Upper lobe of right lung (tissue), 1 donor: ENCODE data around the gene SIRT2. TPM values are rescaled to one million over a fixed set of nuclear protein-coding genes. Genes with fewer than 3 reads are reported as not detected.

Experiments used
- ATAC-seq: fragments of 200-7000 bp; cut with Tn5 transposase; one replicate; pipeline ENCODE4 v1.9.1; 2020; ENCODE audit warnings: mild to moderate bottlenecking, moderate library complexity
- DNase-seq: peaks from one replicate; pipeline ENCODE4 v3.0.0-alpha.2; 2020
- H3K27ac ChIP-seq: fragments of 200-600 bp; one replicate; pipeline ENCODE4 v1.8.0; 2022
- H3K27me3 ChIP-seq: fragments of 200-600 bp; one replicate; pipeline ENCODE4 v1.8.0; 2022; ENCODE audit warnings: mild to moderate bottlenecking
- H3K36me3 ChIP-seq: fragments of 200-600 bp; one replicate; pipeline ENCODE4 v1.8.0; 2022
- H3K4me1 ChIP-seq: fragments of 200-600 bp; one replicate; pipeline ENCODE4 v1.8.0; 2022
- H3K4me3 ChIP-seq: fragments of 200-600 bp; one replicate; pipeline ENCODE4 v1.8.0; 2022; ENCODE audit warnings: mild to moderate bottlenecking
- H3K9me3 ChIP-seq: fragments of 200-600 bp; one replicate; pipeline ENCODE4 v1.8.0; 2022
- intact Hi-C: fragments of 100-400 bp; cut with DNase I; formaldehyde crosslinking; loops from one replicate; pipeline ENCODE4 v1.11.0; 2022
- total RNA-seq: library from RNA; stranded (reverse); fragmentation: NEBNext Ultra II Directional; extraction: Animal tissue kit (Norgen Biotek cat#: 25700); gene quantifications from one replicate; pipeline ENCODE4 v1.2.1, GENCODE V29; 2021
- TF ChIP-seq, protein P1 (sequence below): fragments of 200-600 bp; IDR thresholded peaks from one replicate; pipeline ENCODE4 v1.8.0; 2022; ENCODE audit warnings: antibody characterized with exemption
- donor health status: DM: no; HTN: yes; CAD: no; lungs with severe emphysema.

SIRT2 gene
- total RNA-seq, 1 donor from 2014 or later = 59.2 TPM

DNA sequence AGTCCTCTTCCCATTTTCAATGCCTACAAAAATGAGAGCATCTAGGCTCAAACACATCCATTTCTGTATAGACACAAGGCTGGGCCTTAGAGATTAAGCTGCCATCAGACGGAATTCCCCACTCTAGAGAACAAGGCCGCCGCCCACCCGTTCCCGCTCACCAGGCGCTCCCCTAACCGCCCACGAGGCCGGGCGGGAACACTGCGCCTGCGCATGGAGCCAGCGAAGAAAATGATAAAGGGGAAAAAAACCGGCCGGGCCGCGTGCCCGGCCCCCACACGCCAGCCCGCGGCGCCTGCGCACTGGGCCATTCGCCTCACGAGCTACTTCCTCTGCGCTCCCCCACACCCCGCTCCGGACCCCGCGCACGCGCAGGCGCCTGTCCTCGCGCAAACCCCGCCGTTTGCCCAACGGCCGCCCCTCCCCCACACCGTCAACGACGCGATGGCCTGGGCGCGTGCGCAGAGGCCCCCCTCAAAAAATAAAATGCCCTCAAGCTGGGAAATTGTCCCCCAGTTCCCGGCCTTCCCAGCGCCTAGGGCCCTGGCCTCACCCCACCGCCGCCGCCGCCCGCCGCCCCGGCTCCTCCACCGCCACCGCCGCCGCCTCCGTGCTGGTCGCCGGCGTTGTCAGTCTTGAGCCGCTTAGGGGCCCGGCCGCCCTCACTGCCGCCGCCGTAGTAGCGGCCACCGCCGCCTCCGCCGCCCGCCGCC, 50.1 kb downstream of the SIRT2 start:
- TF ChIP-seq, protein P1, sequence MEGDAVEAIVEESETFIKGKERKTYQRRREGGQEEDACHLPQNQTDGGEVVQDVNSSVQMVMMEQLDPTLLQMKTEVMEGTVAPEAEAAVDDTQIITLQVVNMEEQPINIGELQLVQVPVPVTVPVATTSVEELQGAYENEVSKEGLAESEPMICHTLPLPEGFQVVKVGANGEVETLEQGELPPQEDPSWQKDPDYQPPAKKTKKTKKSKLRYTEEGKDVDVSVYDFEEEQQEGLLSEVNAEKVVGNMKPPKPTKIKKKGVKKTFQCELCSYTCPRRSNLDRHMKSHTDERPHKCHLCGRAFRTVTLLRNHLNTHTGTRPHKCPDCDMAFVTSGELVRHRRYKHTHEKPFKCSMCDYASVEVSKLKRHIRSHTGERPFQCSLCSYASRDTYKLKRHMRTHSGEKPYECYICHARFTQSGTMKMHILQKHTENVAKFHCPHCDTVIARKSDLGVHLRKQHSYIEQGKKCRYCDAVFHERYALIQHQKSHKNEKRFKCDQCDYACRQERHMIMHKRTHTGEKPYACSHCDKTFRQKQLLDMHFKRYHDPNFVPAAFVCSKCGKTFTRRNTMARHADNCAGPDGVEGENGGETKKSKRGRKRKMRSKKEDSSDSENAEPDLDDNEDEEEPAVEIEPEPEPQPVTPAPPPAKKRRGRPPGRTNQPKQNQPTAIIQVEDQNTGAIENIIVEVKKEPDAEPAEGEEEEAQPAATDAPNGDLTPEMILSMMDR = no peak
- peak overlapping the region; percentile 73 for H3K4me3 ChIP-seq
- H3K27me3 ChIP-seq = no peaks in the 10 kb centered on the region
- intact Hi-C loops = no loop called here
- H3K27ac ChIP-seq = peak overlapping the region; percentile 99
- peaks cover 31% of the 10 kb centered on the region for H3K4me1 ChIP-seq
- no peaks in the 10 kb centered on the region for H3K9me3 ChIP-seq
- ATAC-seq = peak; percentile 59
- peaks cover 36% of the 10 kb centered on the region for H3K36me3 ChIP-seq
- peak; percentile 99 for DNase-seq

DNA sequence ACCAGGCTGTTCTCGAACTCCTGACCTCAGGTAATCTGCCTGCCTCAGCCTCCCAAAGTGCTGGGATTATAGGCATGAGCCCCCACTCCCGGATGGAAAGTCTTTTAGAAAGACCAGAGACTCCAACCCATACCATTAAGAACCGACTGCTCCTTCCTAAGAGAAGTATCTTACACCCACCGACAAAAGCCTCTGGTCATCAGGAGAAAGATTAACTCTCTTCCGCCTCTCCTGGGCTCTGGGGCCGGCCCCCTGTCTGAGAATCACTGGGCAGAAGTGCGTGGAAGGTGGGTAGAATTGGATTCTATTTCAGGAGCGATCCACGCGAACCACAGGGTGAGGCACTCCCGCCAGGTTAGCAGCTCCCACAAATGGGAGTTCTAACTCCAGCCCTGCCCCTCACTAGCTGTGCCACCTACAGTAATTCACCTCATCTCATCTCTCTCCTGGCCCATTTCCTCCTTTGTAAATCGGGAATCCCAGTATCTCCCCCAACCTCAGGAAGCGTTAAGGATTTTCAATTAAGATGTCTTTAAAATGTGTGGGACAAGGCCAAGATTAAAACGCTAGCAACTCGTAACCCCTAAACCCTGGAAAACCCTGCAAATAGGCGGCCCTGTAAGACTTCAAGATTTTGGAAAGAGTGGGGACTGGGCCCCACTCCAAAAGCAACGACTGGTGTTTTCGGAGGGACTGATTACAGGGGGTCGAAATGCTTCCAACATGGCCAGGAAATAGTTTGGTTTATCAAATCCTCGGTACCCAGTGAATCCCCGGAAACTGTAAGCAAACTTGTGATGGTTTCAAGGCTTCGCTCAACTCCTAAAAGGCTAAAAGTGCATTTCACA, 50.9 kb downstream of the SIRT2 start:
- intact Hi-C loops = no loop called here
- ATAC-seq = no peak
- H3K27me3 ChIP-seq = no peaks in the 10 kb centered on the region
- no peak for DNase-seq
- H3K9me3 ChIP-seq = no peaks in the 10 kb centered on the region
- TF ChIP-seq, protein P1 = no peak
- peak overlapping the region; percentile 73 for H3K4me3 ChIP-seq
- peaks cover 43% of the 10 kb centered on the region for H3K36me3 ChIP-seq
- peak overlapping the region; percentile 99 for H3K27ac ChIP-seq
- peaks cover 31% of the 10 kb centered on the region for H3K4me1 ChIP-seq

DNA sequence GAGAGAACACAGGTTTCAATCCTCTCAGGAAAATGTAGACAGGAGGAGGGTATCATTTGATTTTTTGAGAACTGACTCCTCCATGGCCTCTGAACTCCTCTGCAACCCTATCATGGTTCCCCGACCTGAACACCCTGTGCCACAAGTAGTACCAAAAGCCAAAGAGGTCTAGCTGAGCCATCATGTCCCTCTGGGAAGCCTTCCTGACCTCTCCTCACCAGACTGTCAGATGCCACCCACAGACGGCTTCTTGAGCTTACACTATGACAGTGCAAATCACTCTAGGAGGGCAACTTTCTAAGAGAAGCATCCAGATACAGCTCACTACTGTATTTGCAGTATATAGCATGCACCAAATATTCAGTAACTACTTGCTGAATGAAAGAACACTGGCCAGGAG, 53.3 kb downstream of the SIRT2 start:
- Histone ChIP-seq H3K36me3 (peaks cover 68% of the 10 kb centered on the region), H3K27me3 (no peaks in the 10 kb centered on the region), H3K9me3 (no peaks in the 10 kb centered on the region), H3K27ac (no peak overlapping the region), H3K4me1 (peaks cover 23% of the 10 kb centered on the region), H3K4me3 (no peak overlapping the region)
- no peak for ATAC-seq
- intact Hi-C loops = no loop called here
- TF ChIP-seq, protein P1 = no peak
- DNase-seq = no peak

DNA sequence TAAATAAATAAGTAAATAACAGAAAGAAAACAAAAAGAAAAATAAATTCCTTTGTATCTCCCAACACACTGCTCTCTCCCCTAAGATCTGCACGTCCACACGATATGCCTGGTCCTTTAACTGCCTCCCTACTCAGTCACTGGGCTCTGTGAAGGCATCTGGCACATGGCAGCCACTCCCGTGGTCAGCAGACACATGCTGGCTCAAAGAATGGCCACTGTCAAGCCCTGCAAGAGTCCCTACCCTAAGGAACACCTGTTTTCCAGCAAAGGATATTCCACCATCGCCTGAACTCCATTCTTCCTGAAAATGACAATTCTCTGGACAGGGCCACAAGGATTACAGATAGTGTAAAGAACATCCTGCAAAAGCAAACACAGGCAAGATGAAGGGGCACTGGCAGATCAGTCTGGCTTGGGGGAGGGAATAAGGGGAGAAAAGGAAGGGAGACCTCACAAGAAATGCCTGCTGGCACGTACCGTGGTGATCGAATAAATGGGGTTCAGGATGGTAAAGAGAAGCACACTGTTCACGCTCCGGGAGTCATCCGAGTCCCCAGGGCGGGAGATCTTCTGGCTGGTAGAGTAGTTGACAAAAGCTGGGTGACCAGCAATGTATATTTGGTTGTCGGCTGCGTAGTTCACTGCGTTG, 53.9 kb downstream of the SIRT2 start:
- no peak overlapping the region for H3K4me3 ChIP-seq
- DNase-seq = no peak
- H3K4me1 ChIP-seq = peaks cover 19% of the 10 kb centered on the region
- TF ChIP-seq, protein P1 = no peak
- H3K27me3 ChIP-seq = no peaks in the 10 kb centered on the region
- no peak for ATAC-seq
- intact Hi-C loops = no loop called here
- peaks cover 74% of the 10 kb centered on the region for H3K36me3 ChIP-seq
- H3K9me3 ChIP-seq = no peaks in the 10 kb centered on the region
- H3K27ac ChIP-seq = no peak overlapping the region

DNA sequence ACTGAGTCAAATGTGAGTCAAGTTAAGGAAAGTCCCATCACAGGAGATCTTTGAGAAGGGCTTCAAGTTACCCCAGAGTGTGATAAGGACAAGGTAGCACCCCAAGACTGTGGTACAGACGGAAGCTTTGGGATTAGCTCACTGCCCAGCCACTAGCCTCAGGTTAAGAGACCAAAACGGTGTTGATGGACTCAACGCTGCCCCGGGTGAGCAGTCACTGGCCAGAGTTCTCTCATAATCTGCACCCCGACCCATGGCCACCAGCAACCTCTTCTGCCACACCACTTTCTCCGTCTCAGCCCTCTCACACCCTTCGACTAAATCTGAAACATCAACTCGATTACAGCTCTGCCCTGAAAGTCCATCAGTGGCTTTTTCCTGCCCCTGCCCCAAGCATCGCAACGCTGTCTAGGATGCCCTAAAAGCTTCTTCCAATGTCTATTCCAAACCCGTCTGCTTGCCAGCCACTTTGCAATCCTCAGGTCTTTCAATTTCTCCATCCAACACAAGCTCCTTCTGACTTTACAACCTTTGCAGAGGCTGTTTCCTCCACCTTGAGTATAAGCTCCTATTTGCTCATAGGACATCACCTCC, 55.2 kb downstream of the SIRT2 start:
- Histone ChIP-seq H3K27ac (no peak overlapping the region), H3K27me3 (no peaks in the 10 kb centered on the region), H3K36me3 (peaks cover 87% of the 10 kb centered on the region), H3K9me3 (no peaks in the 10 kb centered on the region), H3K4me3 (no peak overlapping the region), H3K4me1 (peaks cover 19% of the 10 kb centered on the region)
- intact Hi-C loops = no loop called here
- TF ChIP-seq, protein P1 = no peak
- ATAC-seq (no peak), DNase-seq (no peak)
